Esophagus muscularis mucosa (tissue), 3 donors: ENCODE results near the gene GALNT18.

Source experiments
- CTCF ChIP-seq, 3 experiments: fragments of 200-600 bp in 2 of 3; fragments of 450-650 bp in 1 of 3; sonication (generic) in 2 of 3; IDR thresholded peaks; one replicate each; pipeline ENCODE4 v1.5.1; 2017 to 2019; ENCODE audit warnings: antibody characterized with exemption in 3 of 3, mild to moderate bottlenecking in 2 of 3, moderate library complexity in 1 of 3
- POLR2AphosphoS5 ChIP-seq, 2 donors: sonication (generic); formaldehyde crosslinking; IDR thresholded peaks; one replicate each; pipeline ENCODE4 v1.6.1; 2017; ENCODE audit warnings: antibody characterized with exemption in 2 of 2

- TF ChIP-seq CTCF (IDR thresholded peaks at IDR 0.05) (no peak), POLR2AphosphoS5 (IDR thresholded peaks at IDR 0.05) (no peak)
Measured at GRCh38 chr11:11387207-11387606, 234.6 kb downstream of the GALNT18 start.
